ENCODE data around the gene IFNAR2.
"Not testable (repeated sequence)": the region's sequence is repeated elsewhere in the genome, so short reads cannot be mapped to it uniquely, and the experiment has no call there.

Gene IFNAR2

DNA sequence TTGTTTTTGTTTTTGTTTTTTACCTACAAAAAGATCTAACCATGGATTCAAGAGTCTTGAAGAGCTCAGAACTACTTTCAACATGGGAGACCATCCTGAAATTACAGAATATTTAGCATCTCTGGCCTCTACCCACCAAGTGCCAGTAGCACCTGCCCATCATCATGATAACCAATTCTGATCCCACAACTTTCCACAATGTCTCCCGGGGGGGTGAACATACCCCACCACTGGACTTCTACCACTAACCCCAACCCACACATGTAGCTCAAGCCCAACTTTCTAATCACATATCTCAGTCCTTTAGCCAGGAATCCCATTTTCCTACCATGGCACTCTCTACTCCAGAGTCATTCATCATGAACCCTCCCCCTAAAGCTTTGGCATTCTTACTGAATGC is 15.7 kb upstream of the IFNAR2 start:
- Histone ChIP-seq H3K9me3 (ENCODE audit: control insufficient read depth, low read length) (no peaks in the 10 kb centered on the region), H3K4me3 (ENCODE audit: insufficient read depth, low read depth, low read length) (no peak overlapping the region), H3K4me1 (ENCODE audit: control insufficient read depth, insufficient read depth, low read length) (no peaks in the 10 kb centered on the region), H3K27ac (ENCODE audit: insufficient read depth, low read depth, low read length, poor library complexity, severe bottlenecking) (no peak overlapping the region), H3K27me3 (ENCODE audit: control insufficient read depth, insufficient read depth, low read length, poor library complexity, severe bottlenecking) (no peaks in the 10 kb centered on the region), H3K36me3 (ENCODE audit: control insufficient read depth, insufficient read depth, low read length) (no peaks in the 10 kb centered on the region)
- 94 to 96% methylated on average over 1 of the region's 1 CpG for WGBS, 2 experiments

DNA sequence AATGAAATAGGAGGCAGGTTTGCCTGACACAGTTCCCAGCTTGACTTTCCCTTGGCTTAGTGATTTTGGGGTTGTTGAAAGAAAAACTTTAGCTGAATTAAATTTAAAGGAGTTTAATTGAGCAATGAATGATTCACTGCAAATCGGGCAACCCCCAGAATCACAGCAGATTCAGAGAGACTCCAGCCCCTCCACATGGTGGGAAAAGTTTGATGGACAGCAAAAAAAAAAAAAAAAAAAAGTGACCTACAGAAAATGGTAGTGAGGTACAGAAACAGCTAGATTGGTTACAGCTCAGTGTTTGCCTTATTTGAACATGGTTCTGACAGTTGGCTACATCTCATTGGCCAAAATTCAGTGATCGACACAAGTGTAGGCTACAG is 12.6 kb upstream of the IFNAR2 start:
- H3K9me3 ChIP-seq (ENCODE audit: control insufficient read depth, low read length), result no peaks in the 10 kb centered on the region
- no peak overlapping the region for H3K27ac ChIP-seq (ENCODE audit: insufficient read depth, low read depth, low read length, poor library complexity, severe bottlenecking)
- no peaks in the 10 kb centered on the region for H3K4me1 ChIP-seq (ENCODE audit: control insufficient read depth, insufficient read depth, low read length)
- WGBS, 2 experiments, result 93% methylated on average over 2 of the region's 2 CpGs
- H3K4me3 ChIP-seq (ENCODE audit: insufficient read depth, low read depth, low read length), result no peak overlapping the region
- H3K36me3 ChIP-seq (ENCODE audit: control insufficient read depth, insufficient read depth, low read length), result no peaks in the 10 kb centered on the region
- H3K27me3 ChIP-seq (ENCODE audit: control insufficient read depth, insufficient read depth, low read length, poor library complexity, severe bottlenecking), result no peaks in the 10 kb centered on the region

DNA sequence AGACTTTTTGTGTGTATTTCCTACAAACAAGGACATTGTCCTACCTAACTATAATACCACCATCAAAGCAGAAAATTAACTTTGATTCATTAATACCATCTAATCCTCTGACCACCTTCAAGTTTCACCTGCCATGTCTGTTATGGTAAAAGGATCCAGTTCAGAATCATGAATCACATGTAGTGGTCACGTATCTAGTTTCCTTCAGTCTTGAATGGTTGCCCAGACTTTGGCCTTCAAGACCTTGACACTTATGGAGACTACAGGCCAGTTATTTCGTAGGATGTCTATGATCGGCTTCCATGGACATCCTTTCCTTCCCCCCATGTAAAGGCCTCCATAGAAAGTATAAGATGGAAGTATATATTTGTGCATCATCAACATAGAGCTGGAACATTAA is 10.4 kb upstream of the IFNAR2 start:
- Histone ChIP-seq H3K27ac (ENCODE audit: insufficient read depth, low read depth, low read length, poor library complexity, severe bottlenecking) (no peak overlapping the region), H3K27me3 (ENCODE audit: control insufficient read depth, insufficient read depth, low read length, poor library complexity, severe bottlenecking) (no peaks in the 10 kb centered on the region), H3K9me3 (ENCODE audit: control insufficient read depth, low read length) (no peaks in the 10 kb centered on the region), H3K4me1 (ENCODE audit: control insufficient read depth, insufficient read depth, low read length) (no peaks in the 10 kb centered on the region), H3K4me3 (ENCODE audit: insufficient read depth, low read depth, low read length) (no peak overlapping the region), H3K36me3 (ENCODE audit: control insufficient read depth, insufficient read depth, low read length) (no peaks in the 10 kb centered on the region)
- 96 to 100% methylated on average over 3 of the region's 3 CpGs for WGBS, 2 experiments

DNA sequence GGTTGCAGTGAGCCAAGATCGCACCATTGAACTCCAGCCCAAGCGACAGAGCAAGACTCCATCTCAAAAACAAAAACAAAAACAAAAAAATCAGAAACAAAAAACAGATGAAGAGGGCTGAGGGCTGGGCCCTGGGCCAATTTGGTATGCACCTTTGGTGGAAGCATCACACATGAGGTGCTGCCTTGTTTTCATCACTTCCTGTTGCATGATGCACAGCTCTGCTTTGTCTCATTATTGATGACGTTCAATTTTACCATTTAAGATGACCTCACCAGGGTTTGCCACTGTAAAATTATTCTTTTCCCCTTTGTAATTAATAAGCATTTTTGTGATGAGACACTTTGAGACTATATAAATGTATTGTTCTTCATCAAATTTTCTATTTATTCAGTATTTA is 9.8 kb upstream of the IFNAR2 start:
- Histone ChIP-seq H3K27me3 (ENCODE audit: control insufficient read depth, insufficient read depth, low read length, poor library complexity, severe bottlenecking) (no peaks in the 10 kb centered on the region), H3K36me3 (ENCODE audit: control insufficient read depth, insufficient read depth, low read length) (no peaks in the 10 kb centered on the region)

DNA sequence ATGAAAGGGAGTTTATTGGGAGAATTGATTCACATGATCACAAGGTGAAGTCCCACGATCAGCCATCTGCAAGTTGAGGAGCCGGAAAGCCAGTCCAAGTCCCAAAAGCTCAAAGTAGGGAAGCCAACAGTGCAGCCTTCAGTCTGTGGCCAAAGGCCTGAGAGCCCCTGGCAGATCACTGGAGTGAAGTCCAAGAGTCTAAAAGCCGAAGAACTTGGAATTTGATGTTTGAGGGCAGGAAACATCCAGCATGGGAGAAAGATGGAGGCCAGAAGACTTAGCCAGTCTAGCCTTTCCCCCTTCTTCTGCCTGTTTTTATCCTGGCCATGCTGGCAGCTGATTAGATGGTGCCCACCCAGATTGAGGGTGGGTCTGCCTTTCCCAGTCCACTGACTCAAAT is 4.4 kb upstream of the IFNAR2 start:
- not testable (repeated sequence) for H3K9me3 ChIP-seq (ENCODE audit: control insufficient read depth, low read length); H3K36me3 ChIP-seq (ENCODE audit: control insufficient read depth, insufficient read depth, low read length); H3K27me3 ChIP-seq (ENCODE audit: control insufficient read depth, insufficient read depth, low read length, poor library complexity, severe bottlenecking); H3K4me3 ChIP-seq (ENCODE audit: insufficient read depth, low read depth, low read length); H3K27ac ChIP-seq (ENCODE audit: insufficient read depth, low read depth, low read length, poor library complexity, severe bottlenecking); H3K4me1 ChIP-seq (ENCODE audit: control insufficient read depth, insufficient read depth, low read length)
- 94% methylated on average over 3 of the region's 3 CpGs for WGBS, 2 experiments

More for the DNA sequence above, 9.8 kb upstream of the IFNAR2 start:
- no peak overlapping the region for H3K4me3 ChIP-seq (ENCODE audit: insufficient read depth, low read depth, low read length)
- no peaks in the 10 kb centered on the region for H3K9me3 ChIP-seq (ENCODE audit: control insufficient read depth, low read length)
- no peak overlapping the region for H3K27ac ChIP-seq (ENCODE audit: insufficient read depth, low read depth, low read length, poor library complexity, severe bottlenecking)
- H3K4me1 ChIP-seq (ENCODE audit: control insufficient read depth, insufficient read depth, low read length), result no peaks in the 10 kb centered on the region
- 90 to 97% methylated on average over 3 of the region's 3 CpGs for WGBS, 2 experiments

DNA sequence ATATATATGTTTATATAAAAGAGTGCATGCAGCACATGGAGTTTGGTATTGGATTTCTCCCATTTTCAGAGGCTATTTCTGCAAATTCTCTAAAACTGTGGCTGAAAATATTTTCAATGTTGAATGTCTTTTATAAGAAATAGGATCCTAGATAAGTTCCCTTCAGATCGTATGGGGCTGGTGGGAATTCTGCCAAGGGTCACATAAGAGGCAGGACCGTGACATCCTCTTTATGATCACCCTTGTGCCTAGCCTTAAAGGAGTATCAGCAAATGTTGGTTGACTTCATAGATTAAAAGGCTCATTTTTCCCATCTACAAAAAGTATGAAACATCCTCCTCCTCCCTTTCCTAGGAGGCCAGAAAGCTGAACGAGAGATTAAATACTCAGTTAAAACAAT is 1.3 kb upstream of the IFNAR2 start:
- WGBS, 2 experiments, result 84 to 91% methylated on average over 2 of the region's 3 CpGs
- H3K4me1 ChIP-seq (ENCODE audit: control insufficient read depth, insufficient read depth, low read length), result peaks cover 7% of the 10 kb centered on the region
- H3K36me3 ChIP-seq (ENCODE audit: control insufficient read depth, insufficient read depth, low read length), result no peaks in the 10 kb centered on the region
- H3K27ac ChIP-seq (ENCODE audit: insufficient read depth, low read depth, low read length, poor library complexity, severe bottlenecking), result no peak overlapping the region
- H3K4me3 ChIP-seq (ENCODE audit: insufficient read depth, low read depth, low read length), result no peak overlapping the region
- H3K27me3 ChIP-seq (ENCODE audit: control insufficient read depth, insufficient read depth, low read length, poor library complexity, severe bottlenecking), result no peaks in the 10 kb centered on the region
- no peaks in the 10 kb centered on the region for H3K9me3 ChIP-seq (ENCODE audit: control insufficient read depth, low read length)

DNA sequence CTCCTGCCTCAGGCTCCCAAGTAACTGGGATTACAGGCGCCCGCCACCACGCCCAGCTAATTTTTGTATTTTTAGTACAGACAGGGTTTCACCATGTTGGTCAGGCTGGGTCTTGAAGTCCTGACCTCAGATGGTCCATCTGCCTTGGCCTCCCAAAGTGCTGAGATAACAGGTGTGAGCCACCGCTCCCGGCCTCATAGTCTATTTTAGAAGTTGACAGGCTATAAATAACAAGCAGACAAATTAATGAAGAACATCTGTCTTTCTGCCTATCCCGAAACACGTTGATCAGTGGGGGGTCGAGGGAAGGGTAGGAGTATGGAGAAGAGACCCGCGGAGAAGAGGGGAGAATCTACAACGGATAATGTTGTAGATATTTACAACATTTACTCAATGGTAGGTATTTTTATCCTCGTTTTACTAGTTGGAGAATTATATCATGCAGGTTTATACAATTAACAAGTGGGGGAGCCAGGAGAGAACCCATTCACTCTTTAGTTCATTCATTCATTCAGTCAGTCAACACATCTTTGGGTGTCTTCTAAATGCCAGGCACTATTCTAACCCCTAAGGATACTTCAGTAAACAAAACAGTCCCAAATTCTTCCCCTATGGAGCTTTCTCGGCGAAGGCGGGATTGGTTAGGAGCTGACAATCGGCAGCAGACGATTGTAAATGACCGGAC is 497 bp upstream of the IFNAR2 start:
- Histone ChIP-seq H3K4me3 (ENCODE audit: insufficient read depth, low read depth, low read length) (peak overlapping the region; percentile 91), H3K4me1 (ENCODE audit: control insufficient read depth, insufficient read depth, low read length) (peaks cover 7% of the 10 kb centered on the region), H3K9me3 (ENCODE audit: control insufficient read depth, low read length) (no peaks in the 10 kb centered on the region), H3K27ac (ENCODE audit: insufficient read depth, low read depth, low read length, poor library complexity, severe bottlenecking) (no peak overlapping the region), H3K36me3 (ENCODE audit: control insufficient read depth, insufficient read depth, low read length) (no peaks in the 10 kb centered on the region), H3K27me3 (ENCODE audit: control insufficient read depth, insufficient read depth, low read length, poor library complexity, severe bottlenecking) (no peaks in the 10 kb centered on the region)
- 40 to 48% methylated on average over 11 to 17 of the region's 18 CpGs for WGBS, 2 experiments

DNA sequence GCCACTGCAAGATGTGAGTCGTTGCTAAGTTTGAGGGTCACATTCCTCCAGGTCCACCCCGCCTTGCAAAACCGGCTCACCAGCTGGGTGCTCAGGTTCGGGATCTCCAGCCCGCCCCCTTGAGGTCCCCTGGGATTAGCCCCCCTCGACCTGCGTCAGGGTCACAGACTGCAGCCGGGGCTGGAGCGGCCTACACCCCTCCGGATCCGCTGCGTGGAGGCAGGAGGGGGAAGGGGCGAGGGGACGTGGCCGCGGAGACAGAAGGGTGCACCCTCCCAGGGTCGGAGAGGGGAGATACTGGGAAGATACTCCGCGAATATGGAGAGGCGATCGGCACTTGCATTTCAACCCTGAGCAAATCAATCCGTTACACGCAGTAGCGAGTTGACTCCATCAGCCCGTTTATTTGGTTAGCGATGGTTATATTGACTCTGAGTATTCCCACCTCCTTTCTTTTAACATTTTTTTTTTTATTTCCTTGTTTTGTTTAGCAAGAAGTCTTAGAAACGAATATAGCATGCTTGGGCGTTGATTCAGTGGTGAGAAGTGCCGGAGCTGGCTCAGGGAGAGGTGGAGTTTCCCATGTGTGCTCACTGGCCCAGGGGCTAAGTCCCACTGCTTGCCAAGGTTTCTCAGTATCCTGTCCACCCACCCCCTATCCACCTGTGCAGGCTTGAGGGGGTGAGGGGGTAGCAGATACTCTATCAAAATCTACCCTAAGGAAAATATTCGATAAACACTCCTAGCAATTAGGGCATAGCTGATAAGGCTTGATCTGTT is 997 bp downstream of the IFNAR2 start:
- Histone ChIP-seq H3K4me1 (ENCODE audit: control insufficient read depth, insufficient read depth, low read length) (peaks cover 7% of the 10 kb centered on the region), H3K36me3 (ENCODE audit: control insufficient read depth, insufficient read depth, low read length) (no peaks in the 10 kb centered on the region), H3K27me3 (ENCODE audit: control insufficient read depth, insufficient read depth, low read length, poor library complexity, severe bottlenecking) (no peaks in the 10 kb centered on the region), H3K9me3 (ENCODE audit: control insufficient read depth, low read length) (no peaks in the 10 kb centered on the region), H3K27ac (ENCODE audit: insufficient read depth, low read depth, low read length, poor library complexity, severe bottlenecking) (peak overlapping the region; percentile 85), H3K4me3 (ENCODE audit: insufficient read depth, low read depth, low read length) (peak overlapping the region; percentile 91)
- 1 to 5% methylated on average over 27 to 30 of the region's 30 CpGs for WGBS, 2 experiments

DNA sequence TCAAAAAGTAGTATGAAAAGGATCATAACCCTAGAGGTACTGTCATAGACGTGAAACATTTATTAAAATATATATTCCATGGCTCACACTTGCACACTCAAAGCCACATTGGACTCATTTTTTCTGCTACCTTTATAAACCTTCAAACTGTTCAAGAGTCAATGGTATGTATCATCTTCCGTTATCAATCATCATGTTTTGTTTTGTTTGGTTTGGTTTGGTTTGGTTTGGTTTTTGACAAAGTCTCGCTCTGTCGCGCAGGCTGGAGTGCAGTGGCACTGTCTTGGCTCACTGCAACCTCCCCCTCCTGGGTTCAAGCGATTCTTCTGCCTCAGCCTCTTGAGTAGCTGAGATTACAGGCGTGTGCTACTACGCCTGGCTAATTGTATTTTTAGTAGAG is 1.8 kb downstream of the IFNAR2 start:
- Histone ChIP-seq H3K4me1 (ENCODE audit: control insufficient read depth, insufficient read depth, low read length) (peaks cover 7% of the 10 kb centered on the region), H3K4me3 (ENCODE audit: insufficient read depth, low read depth, low read length) (no peak overlapping the region), H3K27me3 (ENCODE audit: control insufficient read depth, insufficient read depth, low read length, poor library complexity, severe bottlenecking) (no peaks in the 10 kb centered on the region), H3K9me3 (ENCODE audit: control insufficient read depth, low read length) (no peaks in the 10 kb centered on the region), H3K27ac (ENCODE audit: insufficient read depth, low read depth, low read length, poor library complexity, severe bottlenecking) (no peak overlapping the region), H3K36me3 (ENCODE audit: control insufficient read depth, insufficient read depth, low read length) (no peaks in the 10 kb centered on the region)
- 85 to 91% methylated on average over 8 of the region's 8 CpGs for WGBS, 2 experiments

DNA sequence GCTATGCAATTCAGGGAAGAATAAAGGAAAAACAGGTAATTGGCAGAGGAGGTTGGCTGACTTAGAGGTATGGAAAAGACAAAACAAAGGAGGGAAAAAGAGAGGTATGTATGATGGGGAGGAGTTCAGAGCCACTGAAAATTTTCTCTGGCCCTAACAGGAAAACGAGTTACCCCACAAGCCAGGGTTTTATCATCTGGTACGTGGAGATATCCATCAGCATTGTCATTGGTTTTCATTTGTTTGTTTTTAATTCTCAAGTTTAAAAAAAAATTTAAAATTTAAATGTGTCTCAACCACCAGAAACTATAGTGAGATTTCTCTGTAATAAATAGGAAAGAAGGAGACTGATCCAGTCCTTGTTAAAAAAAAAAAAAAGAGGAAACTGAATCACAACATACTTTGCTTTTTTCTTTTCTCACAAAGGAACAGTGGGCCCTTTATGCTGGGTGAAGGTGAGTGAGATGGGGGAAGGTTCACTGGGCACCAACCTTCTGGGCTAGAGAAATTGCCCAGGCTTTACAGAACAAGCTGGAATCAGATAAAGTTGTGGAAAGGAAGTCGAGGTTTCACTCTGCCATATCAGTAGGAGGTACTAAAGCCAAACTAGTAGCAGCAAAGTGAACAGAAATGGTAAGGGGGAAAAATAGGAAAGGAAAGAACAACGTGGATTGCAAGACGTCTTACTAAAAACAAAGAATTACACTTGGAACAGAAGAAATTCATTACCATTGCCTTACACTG is 2.7 kb downstream of the IFNAR2 start:
- Histone ChIP-seq H3K4me1 (ENCODE audit: control insufficient read depth, insufficient read depth, low read length) (peaks cover 7% of the 10 kb centered on the region), H3K9me3 (ENCODE audit: control insufficient read depth, low read length) (no peaks in the 10 kb centered on the region), H3K27ac (ENCODE audit: insufficient read depth, low read depth, low read length, poor library complexity, severe bottlenecking) (no peak overlapping the region), H3K36me3 (ENCODE audit: control insufficient read depth, insufficient read depth, low read length) (no peaks in the 10 kb centered on the region), H3K4me3 (ENCODE audit: insufficient read depth, low read depth, low read length) (no peak overlapping the region), H3K27me3 (ENCODE audit: control insufficient read depth, insufficient read depth, low read length, poor library complexity, severe bottlenecking) (no peaks in the 10 kb centered on the region)
- 77 to 86% methylated on average over 4 of the region's 5 CpGs for WGBS, 2 experiments

Measured in ectodermal cell (in vitro differentiated cells).